ENCODE data around the gene KRTAP20-2.

- TF ChIP-seq CTCF (IDR thresholded peaks at IDR 0.05) (no peak), SIN3A (IDR thresholded peaks at IDR 0.05; ENCODE audit: borderline replicate concordance, insufficient read depth, low read depth, low read length) (no peak), POLR2AphosphoS5 (IDR thresholded peaks at IDR 0.05; ENCODE audit: low read depth, low read length) (no peak), REST (IDR thresholded peaks at IDR 0.05; ENCODE audit: insufficient read depth in 1 of 2, low read depth in 2 of 2, low read length in 1 of 2) (no peak)
Observed at GRCh38 chr21:30646904-30647414, 12.0 kb downstream of the KRTAP20-2 start.
